Osteocyte (in vitro differentiated cells): ENCODE data around the gene MAP3K10. TPM values are rescaled to one million over a fixed set of nuclear protein-coding genes. Genes with fewer than 3 reads are reported as not detected.

ENCODE experiments used
- DNase-seq: peaks from one replicate; pipeline ENCODE4 v3.0.0; 2021; ENCODE audit warnings: mixed read lengths; ENCODE audit not compliant: unreplicated experiment; ENCODE audit errors: extremely low spot score
- H3K27ac Mint-ChIP-seq: one replicate; pipeline ENCODE4 v1.8.0; 2021; ENCODE audit warnings: mild to moderate bottlenecking, mixed read lengths; ENCODE audit not compliant: unreplicated experiment
- H3K27me3 Mint-ChIP-seq: one replicate; pipeline ENCODE4 v1.8.0; 2021; ENCODE audit warnings: mixed read lengths; ENCODE audit not compliant: unreplicated experiment
- H3K36me3 Mint-ChIP-seq: one replicate; pipeline ENCODE4 v1.8.0; 2021; ENCODE audit warnings: mixed read lengths; ENCODE audit not compliant: unreplicated experiment
- H3K4me1 Mint-ChIP-seq: one replicate; pipeline ENCODE4 v1.8.0; 2021; ENCODE audit warnings: mixed read lengths; ENCODE audit not compliant: unreplicated experiment
- H3K4me3 Mint-ChIP-seq: one replicate; pipeline ENCODE4 v1.8.0; 2021; ENCODE audit warnings: mild to moderate bottlenecking, moderate library complexity, mixed read lengths; ENCODE audit not compliant: unreplicated experiment
- H3K9me3 Mint-ChIP-seq: one replicate; pipeline ENCODE4 v1.8.0; 2021; ENCODE audit warnings: mixed read lengths; ENCODE audit not compliant: unreplicated experiment
- CTCF ChIP-seq: fragments of 200-600 bp; sonication (generic); IDR thresholded peaks from 2 replicates; pipeline ENCODE4 v1.5.0; 2021; ENCODE audit warnings: antibody characterized with exemption, mild to moderate bottlenecking, moderate library complexity
- total RNA-seq: library from RNA; stranded (reverse); gene quantifications from 2 replicates; pipeline ENCODE4 v1.2.1, GENCODE V29; 2021

Gene MAP3K10
- total RNA-seq, 1 donor from 2014 or later, result 24.2 TPM

- H3K27me3 Mint-ChIP-seq, result peaks cover 10% of the 10 kb centered on the region
- no peaks in the 10 kb centered on the region for H3K9me3 Mint-ChIP-seq
- no peak overlapping the region for H3K4me3 Mint-ChIP-seq
- no peak overlapping the region for H3K27ac Mint-ChIP-seq
- H3K4me1 Mint-ChIP-seq, result no peaks in the 10 kb centered on the region
- no peak for TF ChIP-seq CTCF
- DNase-seq, result no peak
- H3K36me3 Mint-ChIP-seq, result no peaks in the 10 kb centered on the region
These were observed 17.1 kb upstream of the MAP3K10 start for GRCh38 chr19:40174092-40174491.

GRCh38 chr19:40175820-40176219 lies 15.4 kb upstream of the MAP3K10 start:
- H3K36me3 Mint-ChIP-seq, result no peaks in the 10 kb centered on the region
- peaks cover 18% of the 10 kb centered on the region for H3K27me3 Mint-ChIP-seq
- no peak for DNase-seq
- H3K27ac Mint-ChIP-seq, result no peak overlapping the region
- no peaks in the 10 kb centered on the region for H3K4me1 Mint-ChIP-seq
- no peak for TF ChIP-seq CTCF
- H3K4me3 Mint-ChIP-seq, result no peak overlapping the region
- H3K9me3 Mint-ChIP-seq, result no peaks in the 10 kb centered on the region

GRCh38 chr19:40177286-40178070 lies 13.7 kb upstream of the MAP3K10 start:
- Mint-ChIP-seq H3K4me1 (no peaks in the 10 kb centered on the region), H3K27me3 (peaks cover 18% of the 10 kb centered on the region), H3K36me3 (no peaks in the 10 kb centered on the region), H3K4me3 (no peak overlapping the region), H3K9me3 (no peaks in the 10 kb centered on the region), H3K27ac (no peak overlapping the region)
- no peak for TF ChIP-seq CTCF
- DNase-seq, result no peak

GRCh38 chr19:40178756-40179155 lies 12.5 kb upstream of the MAP3K10 start:
- no peak for DNase-seq
- no peaks in the 10 kb centered on the region for H3K4me1 Mint-ChIP-seq
- H3K27me3 Mint-ChIP-seq, result peaks cover 15% of the 10 kb centered on the region
- H3K4me3 Mint-ChIP-seq, result no peak overlapping the region
- no peak overlapping the region for H3K27ac Mint-ChIP-seq
- no peaks in the 10 kb centered on the region for H3K36me3 Mint-ChIP-seq
- TF ChIP-seq CTCF, result no peak
- no peaks in the 10 kb centered on the region for H3K9me3 Mint-ChIP-seq

- no peak for TF ChIP-seq CTCF
- H3K27me3 Mint-ChIP-seq, result peaks cover 12% of the 10 kb centered on the region
- no peaks in the 10 kb centered on the region for H3K36me3 Mint-ChIP-seq
- no peak for DNase-seq
- H3K4me1 Mint-ChIP-seq, result no peaks in the 10 kb centered on the region
- H3K4me3 Mint-ChIP-seq, result no peak overlapping the region
- no peaks in the 10 kb centered on the region for H3K9me3 Mint-ChIP-seq
- no peak overlapping the region for H3K27ac Mint-ChIP-seq
These were observed 7.0 kb upstream of the MAP3K10 start for GRCh38 chr19:40184273-40184672.
